ENCODE results near the gene SLCO2B1. TPM values are rescaled to one million over a fixed set of nuclear protein-coding genes. Genes with fewer than 3 reads are reported as not detected.

Gene SLCO2B1
- total and polyA plus RNA-seq, 2 of the 8 experiments (the other 6 are each of a cell fraction or from before 2014, with no cell fraction given) = 0.03 TPM; not detected in 1

DNA sequence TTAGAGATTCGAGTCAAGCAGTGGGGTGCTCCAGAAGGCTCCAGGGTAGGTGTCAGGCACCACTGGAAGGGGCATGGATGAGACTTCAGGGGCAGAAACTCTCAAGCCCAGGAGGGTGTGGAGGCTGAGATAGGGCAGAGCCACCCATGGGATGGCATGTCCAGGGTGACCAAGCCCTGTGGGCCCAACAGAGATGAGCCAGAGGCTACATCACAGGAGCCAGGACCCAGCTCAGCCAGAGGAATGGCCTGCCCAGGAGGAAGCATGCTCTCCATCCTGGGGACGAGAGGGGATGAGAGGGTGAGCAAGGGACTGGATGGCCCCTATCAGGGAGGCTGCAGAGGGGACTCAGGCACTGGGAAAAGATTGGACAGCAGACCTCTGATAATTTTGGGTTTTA is 42.8 kb downstream of the SLCO2B1 start:
- no peak overlapping the region for H3K56ac ChIP-seq (replicated peaks; ENCODE audit: insufficient read length, low read depth, low read length)
- no peak overlapping the region for H4K91ac ChIP-seq (replicated peaks; ENCODE audit: insufficient read length, low read length)
- FAIRE-seq (no peak), DNase-seq (ENCODE audit: low read depth in 1 of 2, low spot score in 2 of 2) (no peak)
- H3K36me3 ChIP-seq (ENCODE audit: control insufficient read depth in 2 of 4, insufficient read depth in 4 of 4, low read length in 3 of 4) = no peaks in the 10 kb centered on the region
- no peaks in the 10 kb centered on the region for H3K79me2 ChIP-seq (ENCODE audit: control insufficient read depth in 1 of 2, insufficient read depth in 2 of 2, low read length in 2 of 2)
- H3K9me3 ChIP-seq (ENCODE audit: insufficient read depth in 2 of 2, low read depth in 1 of 2, low read length in 1 of 2) = no peaks in the 10 kb centered on the region
- no peak overlapping the region for H3K4me2 ChIP-seq (ENCODE audit: insufficient read depth in 1 of 2, low read depth in 2 of 2, low read length in 2 of 2)
- no peak overlapping the region for H3K27ac ChIP-seq (ENCODE audit: low read depth, low read length)
- no peaks in the 10 kb centered on the region for H3K23me2 ChIP-seq (ENCODE audit: low read depth, low read length)
- H3K18ac ChIP-seq (ENCODE audit: extremely low read depth, low read length) = no peak overlapping the region
- H4K8ac ChIP-seq (ENCODE audit: extremely low read depth, insufficient read depth, low read length) = no peak overlapping the region
- no peak overlapping the region for H3K23ac ChIP-seq (ENCODE audit: insufficient read length)
- no peak overlapping the region for H3K14ac ChIP-seq (ENCODE audit: insufficient read length)
- WGBS, 2 experiments (ENCODE audit: extremely low coverage in 1 of 2, insufficient coverage in 1 of 2, insufficient read length in 1 of 2, insufficient replicate concordance in 2 of 2, low coverage in 1 of 2, low lambda C conversion rate in 2 of 2, missing lambda C conversion rate in 1 of 2) = 82% methylated on average over 2 of the region's 2 CpGs; no CpG with 5 or more reads in 1 of the 2 experiments
- no peak overlapping the region for H2BK15ac ChIP-seq (ENCODE audit: low read length)
- no peak overlapping the region for H2AK5ac ChIP-seq (ENCODE audit: low read depth, low read length)
- no peak overlapping the region for H2BK12ac ChIP-seq (ENCODE audit: low read depth, low read length)
- no peaks in the 10 kb centered on the region for H3K79me1 ChIP-seq (ENCODE audit: low read depth, low read length)
- H3K9ac ChIP-seq (replicated peaks in 1 of 4; ENCODE audit: extremely low read depth in 1 of 4, low read depth in 3 of 4, low read length in 3 of 4) = no peak overlapping the region
- H2AFZ ChIP-seq (ENCODE audit: low read length) = no peak overlapping the region
- H2BK120ac ChIP-seq (replicated peaks; ENCODE audit: low read depth, low read length) = no peak overlapping the region
- no peak overlapping the region for H3K4ac ChIP-seq (replicated peaks; ENCODE audit: insufficient read length, low read depth, low read length)
- peaks cover 0 to 6% (median 2%) of the 10 kb centered on the region in 4 experiments; a peak in 2 of 7 replicates for H3K4me1 ChIP-seq (replicated peaks in 1 of 4; ENCODE audit: control insufficient read depth in 3 of 4, insufficient read depth in 4 of 4, low read length in 3 of 4)
- POLR2A ChIA-PET (ENCODE audit: partially characterized antibody) = no interaction called here
- CTCF ChIA-PET (ENCODE audit: partially characterized antibody) = interaction anchor here (1.3 to 19.9 kb wide), 6 partner anchors 11 to 171 kb away, joined by 4 to 825 read pairs (median 13); partner anchors contain the start of genes SLCO2B1 and TPBGL
- H3K27me3 ChIP-seq (replicated peaks in 1 of 4; ENCODE audit: control insufficient read depth in 3 of 4, extremely low read depth in 1 of 4, insufficient read depth in 3 of 4, low read length in 3 of 4) = no peaks in the 10 kb centered on the region; a peak in 1 of 7 replicates
- no peak overlapping the region; the same call in 1 of the 2 replicates for H2BK5ac ChIP-seq (ENCODE audit: low read depth, low read length)
- H2BK20ac ChIP-seq (ENCODE audit: low read length) = no peak overlapping the region
- no peaks in the 10 kb centered on the region for H4K20me1 ChIP-seq (replicated peaks in 1 of 2; ENCODE audit: control insufficient read depth in 1 of 2, insufficient read depth in 2 of 2, low read length in 2 of 2)
- no peak overlapping the region for H4K5ac ChIP-seq (ENCODE audit: insufficient read length, low read depth, low read length)
- H3K4me3 ChIP-seq (ENCODE audit: extremely low read depth in 1 of 4, insufficient read depth in 2 of 4, low read depth in 3 of 4, low read length in 4 of 4) = no peak overlapping the region
- no peak for TF ChIP-seq JUN (IDR thresholded peaks at IDR 0.05; ENCODE audit: low read depth, low read length)
- TF ChIP-seq SP1 (IDR thresholded peaks at IDR 0.05; ENCODE audit: low read depth, low read length) = no peak
- no peak for TF ChIP-seq TAF7 (optimal IDR thresholded peaks at IDR 0.05; ENCODE audit: borderline replicate concordance, low read depth, low read length)
- TF ChIP-seq, protein P1, sequence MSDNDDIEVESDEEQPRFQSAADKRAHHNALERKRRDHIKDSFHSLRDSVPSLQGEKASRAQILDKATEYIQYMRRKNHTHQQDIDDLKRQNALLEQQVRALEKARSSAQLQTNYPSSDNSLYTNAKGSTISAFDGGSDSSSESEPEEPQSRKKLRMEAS (IDR thresholded peaks at IDR 0.05) = no peak
- no peak for TF ChIP-seq KDM5A (IDR thresholded peaks at IDR 0.05; ENCODE audit: low read length)
- TF ChIP-seq CHD2 (IDR thresholded peaks at IDR 0.05; ENCODE audit: low read length) = no peak
- no peak for TF ChIP-seq CTBP2 (IDR thresholded peaks at IDR 0.05; ENCODE audit: borderline replicate concordance, insufficient read depth, insufficient read length, low read length)
- TF ChIP-seq ZNF274 (IDR thresholded peaks at IDR 0.05; ENCODE audit: borderline replicate concordance, extremely low read depth, low read length) = no peak
- TF ChIP-seq TBP (IDR thresholded peaks at IDR 0.05; ENCODE audit: low read depth, low read length) = no peak
- no peak for TF ChIP-seq TAF1 (IDR thresholded peaks at IDR 0.05; ENCODE audit: low read depth, low read length)
- TF ChIP-seq RNF2 (IDR thresholded peaks at IDR 0.05; ENCODE audit: borderline replicate concordance, low read depth, low read length, missing control alignments, poor library complexity, severe bottlenecking) = no peak
- no peak for TF ChIP-seq SIRT6 (IDR thresholded peaks at IDR 0.05; ENCODE audit: low read length)
- TF ChIP-seq POLR2AphosphoS5 (IDR thresholded peaks at IDR 0.05; ENCODE audit: low read depth, low read length) = no peak
- no peak for TF ChIP-seq POLR2A (IDR thresholded peaks at IDR 0.05; ENCODE audit: control extremely low read depth in 1 of 2, low read depth in 2 of 2, low read length in 2 of 2)
- TF ChIP-seq JUND (IDR thresholded peaks at IDR 0.05; ENCODE audit: low read length) = no peak

All from H1 (cell line).